Measurements from ENCODE around the gene EGFR. TPM values are rescaled to one million over a fixed set of nuclear protein-coding genes. Genes with fewer than 3 reads are reported as not detected.

EGFR gene
- total RNA-seq, 3 donors from 2014 or later: 61.9 to 164 (median 65.0) TPM

DNA sequence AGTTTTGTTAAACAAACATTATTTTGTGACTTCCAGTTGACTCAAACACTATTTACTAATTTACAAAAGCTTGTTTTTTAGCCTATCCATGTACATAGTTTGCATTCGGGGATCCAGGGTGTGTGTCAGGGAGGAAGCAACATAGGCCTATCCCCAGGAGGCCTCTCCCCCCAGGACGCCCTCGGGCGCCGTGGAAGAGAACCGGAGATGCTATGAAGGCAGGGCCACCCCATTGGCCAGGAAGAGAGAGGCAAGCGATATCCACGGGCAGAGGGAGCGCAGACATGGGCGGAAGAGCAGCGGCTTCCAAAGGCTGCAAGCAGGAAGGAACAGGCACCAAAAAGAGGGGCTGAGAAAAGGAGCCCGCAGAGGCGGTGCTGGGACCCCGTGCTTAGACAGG lies 38.3 kb upstream of the EGFR start:
- H3K27ac ChIP-seq: no peak overlapping the region
- H3K27me3 ChIP-seq: no peaks in the 10 kb centered on the region
- H3K4me1 ChIP-seq: no peaks in the 10 kb centered on the region
- H3K9me3 ChIP-seq: no peaks in the 10 kb centered on the region
- no peak for TF ChIP-seq POLR2A (IDR thresholded peaks at IDR 0.05)
- TF ChIP-seq POLR2AphosphoS5 (IDR thresholded peaks at IDR 0.05): no peak
- TF ChIP-seq, protein P1, sequence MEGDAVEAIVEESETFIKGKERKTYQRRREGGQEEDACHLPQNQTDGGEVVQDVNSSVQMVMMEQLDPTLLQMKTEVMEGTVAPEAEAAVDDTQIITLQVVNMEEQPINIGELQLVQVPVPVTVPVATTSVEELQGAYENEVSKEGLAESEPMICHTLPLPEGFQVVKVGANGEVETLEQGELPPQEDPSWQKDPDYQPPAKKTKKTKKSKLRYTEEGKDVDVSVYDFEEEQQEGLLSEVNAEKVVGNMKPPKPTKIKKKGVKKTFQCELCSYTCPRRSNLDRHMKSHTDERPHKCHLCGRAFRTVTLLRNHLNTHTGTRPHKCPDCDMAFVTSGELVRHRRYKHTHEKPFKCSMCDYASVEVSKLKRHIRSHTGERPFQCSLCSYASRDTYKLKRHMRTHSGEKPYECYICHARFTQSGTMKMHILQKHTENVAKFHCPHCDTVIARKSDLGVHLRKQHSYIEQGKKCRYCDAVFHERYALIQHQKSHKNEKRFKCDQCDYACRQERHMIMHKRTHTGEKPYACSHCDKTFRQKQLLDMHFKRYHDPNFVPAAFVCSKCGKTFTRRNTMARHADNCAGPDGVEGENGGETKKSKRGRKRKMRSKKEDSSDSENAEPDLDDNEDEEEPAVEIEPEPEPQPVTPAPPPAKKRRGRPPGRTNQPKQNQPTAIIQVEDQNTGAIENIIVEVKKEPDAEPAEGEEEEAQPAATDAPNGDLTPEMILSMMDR (IDR thresholded peaks at IDR 0.05): no peak
- H3K36me3 ChIP-seq: no peaks in the 10 kb centered on the region
- no peak for DNase-seq (ENCODE audit: low spot score in 2 of 2)
- H3K4me3 ChIP-seq: no peak overlapping the region
- intact Hi-C loops (cut with DNase I; ENCODE audit: low total_unique reads): no loop called here

DNA sequence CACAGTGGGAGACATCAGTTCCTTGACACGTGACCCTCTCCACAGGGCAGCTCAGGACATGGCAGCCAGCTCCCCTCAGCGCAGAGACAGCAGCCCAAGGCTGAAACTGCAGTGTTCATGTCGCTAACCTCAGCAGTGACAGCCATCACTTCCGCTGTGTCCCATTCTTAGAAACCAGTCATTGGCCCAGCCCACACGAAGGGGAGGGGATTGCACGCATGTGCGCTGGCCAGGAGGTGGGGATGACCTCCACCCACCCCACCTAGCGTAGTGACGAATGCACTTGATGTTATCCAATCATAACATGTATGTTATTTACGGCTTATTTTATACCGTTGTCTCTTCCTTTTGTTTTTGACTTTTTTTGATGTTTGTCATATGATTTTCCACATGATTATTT lies 36.9 kb upstream of the EGFR start:
- TF ChIP-seq POLR2AphosphoS5 (IDR thresholded peaks at IDR 0.05): no peak
- no peak for TF ChIP-seq POLR2A (IDR thresholded peaks at IDR 0.05)
- TF ChIP-seq, protein P1 (IDR thresholded peaks at IDR 0.05): no peak
- DNase-seq (ENCODE audit: low spot score in 2 of 2): no peak
- H3K27ac ChIP-seq: no peak overlapping the region
- no peak overlapping the region for H3K4me3 ChIP-seq
- no peaks in the 10 kb centered on the region for H3K27me3 ChIP-seq
- intact Hi-C loops (cut with DNase I; ENCODE audit: low total_unique reads): no loop called here
- H3K36me3 ChIP-seq: no peaks in the 10 kb centered on the region
- no peaks in the 10 kb centered on the region for H3K9me3 ChIP-seq
- no peaks in the 10 kb centered on the region for H3K4me1 ChIP-seq

GRCh38 chr7:54985426-54986330 lies 33.1 kb upstream of the EGFR start:
- intact Hi-C loops (cut with DNase I; ENCODE audit: low total_unique reads): no loop called here
- TF ChIP-seq, protein P1 (IDR thresholded peaks at IDR 0.05): no peak
- TF ChIP-seq POLR2AphosphoS5 (IDR thresholded peaks at IDR 0.05) (no peak), POLR2A (IDR thresholded peaks at IDR 0.05) (no peak)
- no peaks in the 10 kb centered on the region for H3K9me3 ChIP-seq
- H3K27me3 ChIP-seq: no peaks in the 10 kb centered on the region
- no peaks in the 10 kb centered on the region for H3K4me1 ChIP-seq
- H3K4me3 ChIP-seq: no peak overlapping the region
- H3K36me3 ChIP-seq: no peaks in the 10 kb centered on the region
- no peak overlapping the region for H3K27ac ChIP-seq
- no peak for DNase-seq (ENCODE audit: low spot score in 2 of 2)

DNA sequence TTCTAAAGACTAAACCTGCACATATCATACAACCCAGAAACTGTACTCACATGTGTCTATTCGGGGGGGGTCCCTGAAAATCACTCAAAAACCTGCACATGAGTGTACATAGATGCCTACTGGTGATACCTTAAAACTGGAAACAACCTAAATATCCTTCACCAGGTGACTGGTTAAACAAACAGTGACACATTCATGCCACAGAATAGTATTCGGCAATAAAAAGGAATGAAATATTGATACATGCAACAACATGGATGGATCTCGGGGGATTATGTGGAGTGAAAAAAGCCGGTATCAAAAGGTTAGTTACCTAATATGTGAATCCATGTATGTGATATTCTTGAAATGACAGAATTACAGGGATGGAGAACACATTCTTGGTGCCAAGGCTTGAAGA lies 32.1 kb upstream of the EGFR start:
- no peaks in the 10 kb centered on the region for H3K27me3 ChIP-seq
- H3K9me3 ChIP-seq: no peaks in the 10 kb centered on the region
- no peaks in the 10 kb centered on the region for H3K36me3 ChIP-seq
- H3K4me3 ChIP-seq: no peak overlapping the region
- no peaks in the 10 kb centered on the region for H3K4me1 ChIP-seq
- intact Hi-C loops (cut with DNase I; ENCODE audit: low total_unique reads): no loop called here
- no peak for DNase-seq (ENCODE audit: low spot score in 2 of 2)
- no peak overlapping the region for H3K27ac ChIP-seq
- TF ChIP-seq POLR2A (IDR thresholded peaks at IDR 0.05) (no peak), POLR2AphosphoS5 (IDR thresholded peaks at IDR 0.05) (no peak)
- TF ChIP-seq, protein P1 (IDR thresholded peaks at IDR 0.05): no peak

DNA sequence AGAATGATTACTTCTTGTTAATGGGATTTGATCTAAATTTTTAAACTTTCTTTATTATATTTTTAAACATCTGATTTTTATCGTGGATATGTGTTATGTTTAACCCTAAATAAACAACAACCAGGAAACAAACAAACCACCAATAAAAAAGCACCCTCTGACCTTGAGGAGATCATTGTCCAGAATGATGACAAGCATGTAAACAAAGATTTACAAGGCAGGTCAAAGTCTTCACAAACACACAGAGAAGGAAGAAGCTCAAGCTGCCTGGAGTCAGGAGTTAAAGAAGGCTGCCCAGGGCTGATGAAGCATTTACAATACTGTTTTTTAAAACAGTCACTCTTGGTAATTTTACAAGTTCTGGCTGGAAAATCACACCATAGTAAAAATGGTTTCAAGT lies 31.0 kb upstream of the EGFR start:
- TF ChIP-seq, protein P1 (IDR thresholded peaks at IDR 0.05): no peak
- no peak for TF ChIP-seq POLR2AphosphoS5 (IDR thresholded peaks at IDR 0.05)
- no peak for TF ChIP-seq POLR2A (IDR thresholded peaks at IDR 0.05)
- no peak overlapping the region for H3K27ac ChIP-seq
- no peak overlapping the region for H3K4me3 ChIP-seq
- H3K27me3 ChIP-seq: no peaks in the 10 kb centered on the region
- no peaks in the 10 kb centered on the region for H3K36me3 ChIP-seq
- no peaks in the 10 kb centered on the region for H3K4me1 ChIP-seq
- no peak for DNase-seq (ENCODE audit: low spot score in 2 of 2)
- intact Hi-C loops (cut with DNase I; ENCODE audit: low total_unique reads): no loop called here
- no peaks in the 10 kb centered on the region for H3K9me3 ChIP-seq

Measured in breast epithelium (tissue), 4 donors.